Neural cell (in vitro differentiated cells): ENCODE measurements around the gene EVC. TPM values are rescaled to one million over a fixed set of nuclear protein-coding genes. Genes with fewer than 3 reads are reported as not detected.
"Not testable (repeated sequence)": the region's sequence is repeated elsewhere in the genome, so short reads cannot be mapped to it uniquely, and the experiment has no call there.

Experiments
- H2AFZ ChIP-seq: fragments of 200-600, 300-800 bp; sonication (generic), shearing (Covaris generic); 2 replicates; pipeline ENCODE4 v1.6.0; 2014; ENCODE audit warnings: low read depth, mild to moderate bottlenecking, antibody characterized with exemption, low read length, moderate library complexity
- H3F3A ChIP-seq: fragments of 200-600 bp; shearing (Covaris generic); 2 replicates; pipeline ENCODE4 v1.6.1; 2016; ENCODE audit warnings: mild to moderate bottlenecking, moderate library complexity, mixed read lengths, antibody characterized with exemption, low read length; ENCODE audit not compliant: insufficient read depth, poor library complexity, severe bottlenecking
- H3K27ac ChIP-seq: fragments of 200-600, 300-800 bp; sonication (generic), shearing (Covaris generic); 2 replicates; pipeline ENCODE4 v1.5.1; 2014; ENCODE audit warnings: mild to moderate bottlenecking, low read length, moderate library complexity
- H3K27me3 ChIP-seq: fragments of 300-800, 200-600 bp; sonication (generic), shearing (Covaris generic); 2 replicates; pipeline ENCODE4 v1.6.0; 2014; ENCODE audit warnings: mild to moderate bottlenecking, low read depth, low read length, moderate library complexity; ENCODE audit not compliant: insufficient read depth
- H3K36me3 ChIP-seq: fragments of 300-800, 200-600 bp; sonication (generic), shearing (Covaris generic); 2 replicates; pipeline ENCODE4 v1.5.1; 2014; ENCODE audit warnings: mild to moderate bottlenecking, antibody characterized with exemption, low read length, moderate library complexity; ENCODE audit not compliant: insufficient read depth
- H3K4me2 ChIP-seq: fragments of 300-800, 200-600 bp; sonication (generic), shearing (Covaris generic); 2 replicates; pipeline ENCODE4 v1.6.0; 2014; ENCODE audit warnings: mild to moderate bottlenecking, low read length
- H3K4me3 ChIP-seq: fragments of 300-800, 200-600 bp; sonication (generic), shearing (Covaris generic); 2 replicates; pipeline ENCODE4 v1.5.1; 2014; ENCODE audit warnings: mild to moderate bottlenecking, low read length, moderate library complexity
- H3K79me2 ChIP-seq: fragments of 200-600 bp; shearing (Covaris generic); replicated peaks from 2 replicates; pipeline ENCODE4 v1.6.0; 2014; ENCODE audit warnings: mild to moderate bottlenecking, low read length, moderate library complexity; ENCODE audit not compliant: insufficient read depth
- H3K9ac ChIP-seq: fragments of 300-800, 200-600 bp; sonication (generic), shearing (Covaris generic); 2 replicates; pipeline ENCODE4 v1.6.1; 2016; ENCODE audit warnings: mild to moderate bottlenecking, low read length, mixed read lengths
- H3K9me2 ChIP-seq: fragments of 200-600 bp; shearing (Covaris generic); 2 replicates; pipeline ENCODE4 v1.6.1; 2016; ENCODE audit warnings: mild to moderate bottlenecking, low read length, mixed read lengths; ENCODE audit not compliant: insufficient read depth
- H3K9me3 ChIP-seq: fragments of 200-600, 300-800 bp; sonication (generic), shearing (Covaris generic); 2 replicates; pipeline ENCODE4 v1.6.1; 2016; ENCODE audit warnings: mild to moderate bottlenecking, mixed run types, low read length, moderate library complexity, mixed read lengths
- H4K20me1 ChIP-seq: fragments of 200-600 bp; shearing (Covaris generic); 2 replicates; pipeline ENCODE4 v1.6.1; 2016; ENCODE audit warnings: mild to moderate bottlenecking, mixed run types; ENCODE audit not compliant: insufficient read depth
- EP300 ChIP-seq: fragments of 450-650 bp; conservative IDR thresholded peaks from 2 replicates; pipeline ENCODE4 v1.6.1; 2014; ENCODE audit warnings: antibody characterized with exemption, mild to moderate bottlenecking, moderate library complexity; ENCODE audit not compliant: poor library complexity, severe bottlenecking
- EZH2 ChIP-seq: fragments of 200-600, 300-800 bp; shearing (Covaris generic), sonication (generic); IDR thresholded peaks from 2 replicates; pipeline ENCODE4 v1.6.1; 2014; ENCODE audit warnings: antibody characterized with exemption, low read length, borderline replicate concordance, mild to moderate bottlenecking; ENCODE audit not compliant: insufficient read depth, poor library complexity, severe bottlenecking
- MXI1 ChIP-seq: fragments of 450-650 bp; conservative IDR thresholded peaks from 2 replicates; pipeline ENCODE4 v1.6.1; 2014; ENCODE audit warnings: antibody characterized with exemption, mild to moderate bottlenecking; ENCODE audit not compliant: poor library complexity, severe bottlenecking
- POLR2AphosphoS5 ChIP-seq: IDR thresholded peaks from 2 replicates; pipeline ENCODE4 v1.6.1; 2012
- RAD21 ChIP-seq: fragments of 450-650 bp; conservative IDR thresholded peaks from 2 replicates; pipeline ENCODE4 v1.6.1; 2014; ENCODE audit warnings: antibody characterized with exemption, mild to moderate bottlenecking, moderate library complexity
- REST ChIP-seq: IDR thresholded peaks from 2 replicates; pipeline ENCODE4 v1.6.1; 2012; ENCODE audit warnings: borderline replicate concordance
- SMC3 ChIP-seq: fragments of 450-650 bp; conservative IDR thresholded peaks from 2 replicates; pipeline ENCODE4 v1.6.1; 2014; ENCODE audit warnings: antibody characterized with exemption, mild to moderate bottlenecking, moderate library complexity; ENCODE audit not compliant: poor library complexity
- TAF1 ChIP-seq: IDR thresholded peaks from 2 replicates; pipeline ENCODE4 v1.6.1; 2012; ENCODE audit warnings: low read depth
- polyA plus RNA-seq: library from polyadenylated mRNA; depleted of rRNA; stranded (reverse); fragments of >200 nt; gene quantifications from 2 replicates; pipeline ENCODE4 v1.2.3, GENCODE V29; 2014
- TF ChIP-seq, protein P1 (sequence below): fragments of 450-650 bp; IDR thresholded peaks from 2 replicates; pipeline ENCODE4 v1.5.1; 2014; ENCODE audit warnings: antibody characterized with exemption, mild to moderate bottlenecking, moderate library complexity; ENCODE audit not compliant: poor library complexity, severe bottlenecking

Gene EVC
- polyA plus RNA-seq, 1 donor from 2014 or later: 0.48 TPM

DNA sequence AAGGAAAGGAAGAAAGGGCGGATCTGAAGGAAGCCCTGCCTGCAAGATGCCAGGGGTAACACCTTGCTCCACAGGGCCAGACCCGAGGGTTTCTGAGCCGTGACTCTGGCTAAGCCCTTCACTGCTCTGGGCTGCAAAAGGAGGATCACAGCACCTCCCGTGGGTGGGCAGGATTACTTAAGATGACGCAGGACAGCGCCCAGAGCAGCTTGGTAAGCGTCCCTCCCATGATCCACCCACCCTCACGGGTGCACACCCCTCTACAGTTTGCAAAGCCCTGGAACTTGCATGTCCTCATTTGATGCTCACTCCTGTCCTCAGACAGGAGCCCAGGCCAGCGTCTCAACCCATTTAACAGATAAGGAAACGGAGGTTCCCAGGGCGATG, 117.0 kb downstream of the EVC start:
- no peaks in the 10 kb centered on the region for H3K9me3 ChIP-seq
- H3K9me2 ChIP-seq: no peaks in the 10 kb centered on the region
- no peak overlapping the region for H3K4me3 ChIP-seq
- H2AFZ ChIP-seq: no peak overlapping the region
- no peak overlapping the region for H3K9ac ChIP-seq
- H4K20me1 ChIP-seq: no peaks in the 10 kb centered on the region
- no peaks in the 10 kb centered on the region for H3K79me2 ChIP-seq
- no peaks in the 10 kb centered on the region for H3K27me3 ChIP-seq
- peaks cover 29% of the 10 kb centered on the region for H3K36me3 ChIP-seq
- TF ChIP-seq SMC3 (no peak), RAD21 (no peak)
- no peak overlapping the region for H3K4me2 ChIP-seq
- H3F3A ChIP-seq: no peaks in the 10 kb centered on the region
- no peak overlapping the region for H3K27ac ChIP-seq

GRCh38 chr4:5836943-5837342, 125.9 kb downstream of the EVC start:
- Histone ChIP-seq H3F3A (no peaks in the 10 kb centered on the region), H3K36me3 (peaks cover 17% of the 10 kb centered on the region), H3K79me2 (no peaks in the 10 kb centered on the region), H3K9ac (no peak overlapping the region), H3K4me2 (no peak overlapping the region), H3K9me2 (no peaks in the 10 kb centered on the region), H2AFZ (no peak overlapping the region), H4K20me1 (no peaks in the 10 kb centered on the region), H3K9me3 (no peaks in the 10 kb centered on the region), H3K27ac (no peak overlapping the region), H3K4me3 (no peak overlapping the region), H3K27me3 (no peaks in the 10 kb centered on the region)
- no peak for TF ChIP-seq RAD21
- TF ChIP-seq SMC3: no peak
- TF ChIP-seq EZH2: no peak
- no peak for TF ChIP-seq REST
- no peak for TF ChIP-seq MXI1
- TF ChIP-seq EP300: no peak
- TF ChIP-seq POLR2AphosphoS5: no peak
- TF ChIP-seq, protein P1, sequence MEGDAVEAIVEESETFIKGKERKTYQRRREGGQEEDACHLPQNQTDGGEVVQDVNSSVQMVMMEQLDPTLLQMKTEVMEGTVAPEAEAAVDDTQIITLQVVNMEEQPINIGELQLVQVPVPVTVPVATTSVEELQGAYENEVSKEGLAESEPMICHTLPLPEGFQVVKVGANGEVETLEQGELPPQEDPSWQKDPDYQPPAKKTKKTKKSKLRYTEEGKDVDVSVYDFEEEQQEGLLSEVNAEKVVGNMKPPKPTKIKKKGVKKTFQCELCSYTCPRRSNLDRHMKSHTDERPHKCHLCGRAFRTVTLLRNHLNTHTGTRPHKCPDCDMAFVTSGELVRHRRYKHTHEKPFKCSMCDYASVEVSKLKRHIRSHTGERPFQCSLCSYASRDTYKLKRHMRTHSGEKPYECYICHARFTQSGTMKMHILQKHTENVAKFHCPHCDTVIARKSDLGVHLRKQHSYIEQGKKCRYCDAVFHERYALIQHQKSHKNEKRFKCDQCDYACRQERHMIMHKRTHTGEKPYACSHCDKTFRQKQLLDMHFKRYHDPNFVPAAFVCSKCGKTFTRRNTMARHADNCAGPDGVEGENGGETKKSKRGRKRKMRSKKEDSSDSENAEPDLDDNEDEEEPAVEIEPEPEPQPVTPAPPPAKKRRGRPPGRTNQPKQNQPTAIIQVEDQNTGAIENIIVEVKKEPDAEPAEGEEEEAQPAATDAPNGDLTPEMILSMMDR: no peak
- no peak for TF ChIP-seq TAF1

- H3K4me3 ChIP-seq, H3K27me3 ChIP-seq, H3K79me2 ChIP-seq, H3F3A ChIP-seq, H3K27ac ChIP-seq, H2AFZ ChIP-seq, H3K9me2 ChIP-seq, H3K4me2 ChIP-seq, H3K9me3 ChIP-seq, H3K9ac ChIP-seq, H4K20me1 ChIP-seq: not testable (repeated sequence)
- H3K36me3 ChIP-seq: peaks cover 17% of the 10 kb centered on the region
Observed at GRCh38 chr4:5837483-5837882, 126.5 kb downstream of the EVC start.
